Measurements from ENCODE around the gene MET.

GRCh38 chr7:116652793-116653192, 19.2 kb upstream of the MET start:
- TF ChIP-seq EP300 (IDR thresholded peaks at IDR 0.05; ENCODE audit: borderline replicate concordance) (no peak), USF1 (IDR thresholded peaks at IDR 0.05) (no peak)
